Renal cortical epithelial cell (primary cell): ENCODE results near the gene NAALAD2. TPM values are rescaled to one million over a fixed set of nuclear protein-coding genes. Genes with fewer than 3 reads are reported as not detected.

Experiments
- DNase-seq: peaks from one replicate; pipeline ENCODE4 v3.0.0-alpha.2; 2011; ENCODE audit warnings: low read depth
- total RNA-seq: library from RNA; depleted of rRNA; stranded (reverse); fragments of >200 nt; gene quantifications from 2 replicates; pipeline ENCODE4 v1.2.3, GENCODE V29; 2014

NAALAD2 gene
- total RNA-seq, 1 donor from 2014 or later: 0.10 TPM

- no peak for DNase-seq
These were observed 107.0 kb downstream of the NAALAD2 start for GRCh38 chr11:90241414-90241813.

Other genes with a start within 250 kb of the NAALAD2 start
- not detected in 2 replicates for gene TRIM49D1, start 212.4 kb upstream of the NAALAD2 start, total RNA-seq
- gene TRIM49D2, start 210.6 kb upstream of the NAALAD2 start, total RNA-seq: not detected in 2 replicates
- not detected in 2 replicates for gene TRIM64, start 168.6 kb upstream of the NAALAD2 start, total RNA-seq
- not detected in 2 replicates for gene TRIM49C, start 103.6 kb upstream of the NAALAD2 start, total RNA-seq
- not detected in 2 replicates for gene UBTFL1, start 48.7 kb upstream of the NAALAD2 start, total RNA-seq
- gene CHORDC1, start 88.4 kb downstream of the NAALAD2 start, total RNA-seq: 36.5 and 43.5 TPM in 2 replicates